Psoas muscle (tissue), 8 donors: ENCODE measurements around the gene CLDN4. TPM values are rescaled to one million over a fixed set of nuclear protein-coding genes. Genes with fewer than 3 reads are reported as not detected.
"Not testable (repeated sequence)": the region's sequence is repeated elsewhere in the genome, so short reads cannot be mapped to it uniquely, and the experiment has no call there.

Experiments
- ATAC-seq, 4 donors: fragments of 200-7000 bp; cut with Tn5 transposase; one replicate each; pipeline ENCODE4 v1.9.1; 2020; ENCODE audit warnings: moderate library complexity in 3 of 4, mild to moderate bottlenecking in 2 of 4
- DNase-seq, 2 donors: peaks; one replicate each; pipeline ENCODE4 v3.0.0-alpha.2; 2020
- H3K27ac ChIP-seq: fragments of 200-600 bp; one replicate; pipeline ENCODE4 v1.8.0; 2022
- H3K27me3 ChIP-seq, 3 donors: fragments of 200-600 bp in 1 of 3; one replicate each; pipeline versions ENCODE4 v1.6.1 to v1.8.0; 2013 to 2022; ENCODE audit warnings: low read length in 2 of 3, mild to moderate bottlenecking in 2 of 3, moderate library complexity in 1 of 3; ENCODE audit not compliant: insufficient read depth in 3 of 3
- H3K36me3 ChIP-seq, 2 donors: fragments of 200-600 bp in 1 of 2; one replicate each; pipeline versions ENCODE4 v1.6.1 to v1.8.0; 2013 to 2022; ENCODE audit warnings: low read depth in 1 of 2, mild to moderate bottlenecking in 1 of 2, moderate library complexity in 1 of 2; ENCODE audit not compliant: insufficient read depth in 1 of 2
- H3K4me1 ChIP-seq: fragments of 200-600 bp; one replicate; pipeline ENCODE4 v1.8.0; 2022
- H3K4me3 ChIP-seq: fragments of 200-600 bp; one replicate; pipeline ENCODE4 v1.8.0; 2022; ENCODE audit warnings: mild to moderate bottlenecking
- H3K9me3 ChIP-seq: fragments of 200-600 bp; one replicate; pipeline ENCODE4 v1.8.0; 2022
- WGBS, 3 donors: extraction: QIAGEN DNeasy Blood & Tissue Kit; methylation state at CpG; one replicate each; pipeline versions ENCODE4 v1.1.6 to v1.1.7; 2013; 5-methylcytosine and 5-hydroxymethylcytosine counted together
- intact Hi-C, 2 donors: fragments of 100-400 bp; cut with DNase I; formaldehyde crosslinking; loops; one replicate each; pipeline versions ENCODE4 v1.11.0 to v1.14.2; 2022
- long read RNA-seq, 2 donors: library from polyadenylated mRNA; unstranded; transcript quantifications; one replicate each; pipeline ENCODE4 v2.0.0, GENCODE V29; 2021
- polyA plus RNA-seq, 3 donors: library from polyadenylated mRNA; stranded (reverse); fragments of 200-250 nt; gene quantifications; one replicate each; pipeline ENCODE4 v1.2.3, GENCODE V29; 2013
- total RNA-seq, 4 donors: library from RNA; stranded (reverse); fragmentation: NEBNext Ultra II Directional in 2 of 4; extraction: Animal tissue kit (Norgen Biotek cat#: 25700) in 2 of 4; gene quantifications; one replicate each; pipeline versions ENCODE4 v1.2.1 to v1.2.4, GENCODE V29; 2021 to 2023
- TF ChIP-seq, protein P1 (sequence below): fragments of 200-600 bp; IDR thresholded peaks from one replicate; pipeline ENCODE4 v1.8.0; 2022; ENCODE audit warnings: antibody characterized with exemption
- donor health status: healthy with polysubstance abuse.
- donor health status: DM: no; HTN: no; CAD: no; lungs with moderate emphysema.
- donor health status: Bipolar disorder and iron deficiency.
- donor health status: healthy.
- donor health status: DM: yes; HTN: yes; CAD: no.
- donor health status: DM: no; HTN: no; CAD: no.
- donor health status: DM: no; HTN: no; CAD: no.
- donor health status: DM: yes; HTN: yes; CAD: no.

The CLDN4 gene, protein sequence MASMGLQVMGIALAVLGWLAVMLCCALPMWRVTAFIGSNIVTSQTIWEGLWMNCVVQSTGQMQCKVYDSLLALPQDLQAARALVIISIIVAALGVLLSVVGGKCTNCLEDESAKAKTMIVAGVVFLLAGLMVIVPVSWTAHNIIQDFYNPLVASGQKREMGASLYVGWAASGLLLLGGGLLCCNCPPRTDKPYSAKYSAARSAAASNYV
- total RNA-seq (under 1 TPM in 2 of 4 donors, not detected in 2; 0.15 to 0.16 TPM), polyA plus RNA-seq (under 1 TPM in 2 of 3 donors, not detected in 1; 0.10 to 0.16 TPM)
- long read RNA-seq, donor 1, result 0 reads
- long read RNA-seq, donor 2, result 0 reads

DNA sequence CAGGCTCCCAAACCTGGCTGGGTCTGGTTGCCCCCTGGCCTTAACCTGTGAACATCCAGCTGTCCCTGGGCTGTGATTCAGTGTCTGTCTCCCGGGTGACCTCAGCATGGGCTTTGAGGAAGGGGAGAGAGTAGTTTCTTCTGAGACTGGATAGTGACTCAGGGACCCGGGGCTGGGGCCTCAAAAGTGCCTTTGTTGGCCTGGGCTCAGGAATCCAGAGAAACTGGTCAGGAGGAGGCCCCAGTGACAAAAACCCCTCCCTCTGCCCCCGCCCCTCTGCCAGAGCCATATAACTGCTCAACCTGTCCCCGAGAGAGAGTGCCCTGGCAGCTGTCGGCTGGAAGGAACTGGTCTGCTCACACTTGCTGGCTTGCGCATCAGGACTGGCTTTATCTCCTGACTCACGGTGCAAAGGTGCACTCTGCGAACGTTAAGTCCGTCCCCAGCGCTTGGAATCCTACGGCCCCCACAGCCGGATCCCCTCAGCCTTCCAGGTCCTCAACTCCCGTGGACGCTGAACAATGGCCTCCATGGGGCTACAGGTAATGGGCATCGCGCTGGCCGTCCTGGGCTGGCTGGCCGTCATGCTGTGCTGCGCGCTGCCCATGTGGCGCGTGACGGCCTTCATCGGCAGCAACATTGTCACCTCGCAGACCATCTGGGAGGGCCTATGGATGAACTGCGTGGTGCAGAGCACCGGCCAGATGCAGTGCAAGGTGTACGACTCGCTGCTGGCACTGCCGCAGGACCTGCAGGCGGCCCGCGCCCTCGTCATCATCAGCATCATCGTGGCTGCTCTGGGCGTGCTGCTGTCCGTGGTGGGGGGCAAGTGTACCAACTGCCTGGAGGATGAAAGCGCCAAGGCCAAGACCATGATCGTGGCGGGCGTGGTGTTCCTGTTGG lies at the start of gene CLDN4:
Gene CLDN4, plus strand, starts transcription at position 316 of the 903 bp plus-strand sequence. Its CDS starts 206 bp downstream, at position 522.
- Histone ChIP-seq H3K4me1 (peaks cover 10% of the 10 kb centered on the region), H3K27ac (no peak within 1 kb of the TSS), H3K4me3 (no peak within 1 kb of the TSS), H3K36me3 (no peaks in the 10 kb centered on the region), H3K9me3 (no peaks in the 10 kb centered on the region), H3K27me3 (peaks cover 0 to 5% (median 2%) of the 10 kb centered on the region in 3 donors)
- ATAC-seq, result no peak
- DNase-seq, result no peak
- WGBS, 3 donors, result 70 to 71% (median 70%) methylated on average over 42 of the region's 42 CpGs
- TF ChIP-seq, protein P1, sequence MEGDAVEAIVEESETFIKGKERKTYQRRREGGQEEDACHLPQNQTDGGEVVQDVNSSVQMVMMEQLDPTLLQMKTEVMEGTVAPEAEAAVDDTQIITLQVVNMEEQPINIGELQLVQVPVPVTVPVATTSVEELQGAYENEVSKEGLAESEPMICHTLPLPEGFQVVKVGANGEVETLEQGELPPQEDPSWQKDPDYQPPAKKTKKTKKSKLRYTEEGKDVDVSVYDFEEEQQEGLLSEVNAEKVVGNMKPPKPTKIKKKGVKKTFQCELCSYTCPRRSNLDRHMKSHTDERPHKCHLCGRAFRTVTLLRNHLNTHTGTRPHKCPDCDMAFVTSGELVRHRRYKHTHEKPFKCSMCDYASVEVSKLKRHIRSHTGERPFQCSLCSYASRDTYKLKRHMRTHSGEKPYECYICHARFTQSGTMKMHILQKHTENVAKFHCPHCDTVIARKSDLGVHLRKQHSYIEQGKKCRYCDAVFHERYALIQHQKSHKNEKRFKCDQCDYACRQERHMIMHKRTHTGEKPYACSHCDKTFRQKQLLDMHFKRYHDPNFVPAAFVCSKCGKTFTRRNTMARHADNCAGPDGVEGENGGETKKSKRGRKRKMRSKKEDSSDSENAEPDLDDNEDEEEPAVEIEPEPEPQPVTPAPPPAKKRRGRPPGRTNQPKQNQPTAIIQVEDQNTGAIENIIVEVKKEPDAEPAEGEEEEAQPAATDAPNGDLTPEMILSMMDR, result no peak
- intact Hi-C loops, result no loop called here

DNA sequence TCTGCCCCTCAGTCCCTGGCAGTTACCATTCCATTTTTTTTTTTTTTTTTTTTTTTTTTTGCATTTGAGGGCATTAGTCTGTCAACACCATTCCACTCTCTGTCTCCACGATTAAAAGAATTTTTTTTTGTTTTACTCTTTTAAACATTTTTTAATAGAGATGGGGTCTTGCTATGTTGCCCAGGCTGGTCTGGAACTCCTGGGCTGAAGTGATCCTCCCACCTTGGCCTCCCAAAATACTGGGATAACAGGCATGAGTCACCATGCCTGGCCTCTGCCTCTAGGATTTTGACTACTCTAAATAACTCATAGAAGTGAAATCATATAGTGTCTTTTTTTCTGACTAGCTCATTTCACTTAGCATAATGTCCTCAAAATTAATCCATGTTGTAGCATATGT lies 44.2 kb upstream of the CLDN4 start:
- Histone ChIP-seq H3K9me3 (no peaks in the 10 kb centered on the region), H3K4me1 (no peaks in the 10 kb centered on the region), H3K4me3 (no peak overlapping the region), H3K36me3 (no peaks in the 10 kb centered on the region), H3K27ac (no peak overlapping the region), H3K27me3 (no peaks in the 10 kb centered on the region)
- TF ChIP-seq, protein P1, result no peak
- DNase-seq, result no peak
- 52 to 71% (median 63%) methylated on average over 1 of the region's 1 CpG for WGBS, 3 donors
- intact Hi-C loops, result no loop called here
- no peak for ATAC-seq

DNA sequence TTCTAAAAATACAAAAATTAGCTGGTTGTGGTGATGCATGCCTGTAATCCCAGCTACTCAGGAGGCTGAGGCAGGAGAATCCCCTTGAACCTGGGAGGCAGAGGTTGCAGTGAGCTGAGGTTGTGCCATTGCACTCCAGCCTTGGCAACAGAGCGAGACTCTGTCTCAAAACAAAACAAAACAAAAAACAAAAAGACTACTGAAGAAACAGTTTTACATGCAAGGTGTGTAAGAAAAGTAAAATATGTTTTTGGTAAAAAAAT lies 43.1 kb upstream of the CLDN4 start:
- WGBS, 3 donors, result 75 to 87% (median 82%) methylated on average over 1 of the region's 1 CpG

DNA sequence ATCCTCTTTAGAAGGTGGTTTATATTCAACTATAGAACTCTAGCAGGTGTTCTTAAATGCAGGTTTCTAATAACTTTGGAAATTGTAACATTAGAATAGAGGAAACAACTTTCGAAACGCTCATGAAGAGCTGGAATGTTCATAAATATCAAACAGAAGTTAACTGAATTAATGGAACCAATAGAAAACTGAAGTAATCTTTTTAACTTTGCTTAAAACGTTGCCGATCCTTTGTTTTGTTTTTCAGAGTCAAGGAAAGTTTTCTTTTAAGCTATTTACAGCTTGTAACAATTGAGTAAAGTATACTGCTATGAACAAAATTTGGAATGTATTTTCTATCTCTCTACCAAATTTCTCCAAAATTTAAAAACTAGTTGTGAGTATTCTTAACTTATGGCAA lies 41.7 kb upstream of the CLDN4 start:
- Histone ChIP-seq H3K4me1 (no peaks in the 10 kb centered on the region), H3K36me3 (no peaks in the 10 kb centered on the region), H3K9me3 (no peaks in the 10 kb centered on the region), H3K27me3 (peaks cover 0 to 1% (median 0%) of the 10 kb centered on the region in 3 donors), H3K4me3 (no peak overlapping the region), H3K27ac (no peak overlapping the region)
- intact Hi-C loops, result no loop called here
- TF ChIP-seq, protein P1, result no peak
- no peak for DNase-seq
- WGBS, 3 donors, result 81 to 83% (median 81%) methylated on average over 4 of the region's 4 CpGs
- ATAC-seq, result no peak

More for the DNA sequence above, 43.1 kb upstream of the CLDN4 start:
- H3K4me3 ChIP-seq, H3K36me3 ChIP-seq, DNase-seq, H3K27ac ChIP-seq, H3K27me3 ChIP-seq, intact Hi-C loops, H3K9me3 ChIP-seq, H3K4me1 ChIP-seq, ATAC-seq: not testable (repeated sequence)

DNA sequence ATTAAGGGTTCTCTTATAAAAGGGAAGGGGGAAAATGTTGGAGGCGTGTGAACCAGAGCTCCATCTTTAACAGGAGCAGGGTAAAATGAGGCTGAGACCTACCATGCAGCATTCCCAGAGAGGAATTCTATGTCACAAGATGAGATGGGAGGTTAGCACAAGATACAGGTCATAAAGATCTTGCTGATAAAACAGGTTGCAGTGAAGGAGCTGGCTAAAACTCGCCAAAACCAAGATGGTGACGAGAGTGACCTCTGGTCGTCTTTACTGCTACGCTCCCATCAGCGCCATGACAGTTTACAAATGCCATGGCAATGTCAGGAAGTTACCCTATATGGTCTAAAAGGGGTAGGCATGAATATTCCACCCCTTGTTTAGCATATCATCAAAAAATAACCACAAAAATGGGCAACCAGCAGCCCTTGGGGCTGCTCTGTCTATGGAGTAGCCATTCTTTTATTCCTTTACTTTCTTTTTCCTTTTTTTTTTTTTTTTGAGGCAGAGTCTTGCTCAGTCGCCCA lies 39.6 kb upstream of the CLDN4 start:
- DNase-seq, H3K4me3 ChIP-seq, H3K27ac ChIP-seq, ATAC-seq, H3K27me3 ChIP-seq, H3K9me3 ChIP-seq, intact Hi-C loops, H3K36me3 ChIP-seq, H3K4me1 ChIP-seq: not testable (repeated sequence)
- 86 to 93% (median 87%) methylated on average over 7 of the region's 7 CpGs for WGBS, 3 donors

DNA sequence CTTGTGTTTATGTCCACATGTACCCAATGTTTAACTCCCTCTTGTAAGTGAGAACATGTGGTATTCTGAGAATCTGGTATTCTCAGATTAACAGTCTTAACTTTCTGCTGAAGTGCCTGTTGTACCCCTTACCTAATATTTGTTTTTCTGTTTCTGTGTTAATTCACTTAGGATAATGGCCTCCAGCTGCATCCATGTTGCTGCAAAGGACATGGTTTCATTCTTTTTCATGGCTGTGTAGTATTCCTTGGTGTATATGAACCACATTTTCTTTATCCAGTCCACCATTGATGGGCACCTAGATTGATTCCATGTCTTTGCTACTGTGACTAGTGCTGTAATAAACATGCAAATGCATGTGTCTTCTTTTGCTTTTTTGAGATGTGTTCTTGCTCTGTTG lies 35.6 kb upstream of the CLDN4 start:
- intact Hi-C loops, H3K4me1 ChIP-seq, H3K27ac ChIP-seq, H3K36me3 ChIP-seq, ATAC-seq, H3K9me3 ChIP-seq, DNase-seq, H3K4me3 ChIP-seq, H3K27me3 ChIP-seq: not testable (repeated sequence)

DNA sequence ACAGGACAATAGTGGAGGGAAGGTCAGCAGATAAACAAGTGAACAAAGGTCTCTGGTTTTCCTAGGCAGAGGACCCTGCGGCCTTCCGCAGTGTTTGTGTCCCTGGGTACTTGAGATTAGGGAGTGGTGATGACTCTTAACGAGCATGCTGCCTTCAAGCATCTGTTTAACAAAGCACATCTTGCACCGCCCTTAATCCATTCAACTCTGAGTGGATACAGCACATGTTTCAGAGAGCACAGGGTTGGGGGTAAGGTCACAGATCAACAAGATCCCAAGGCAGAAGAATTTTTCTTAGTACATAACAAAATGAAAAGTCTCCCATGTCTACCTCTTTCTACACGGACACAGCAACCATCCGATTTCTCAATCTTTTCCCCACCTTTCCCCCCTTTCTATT lies 34.1 kb upstream of the CLDN4 start:
- ATAC-seq, intact Hi-C loops, H3K27me3 ChIP-seq, H3K4me3 ChIP-seq, H3K4me1 ChIP-seq, H3K36me3 ChIP-seq, DNase-seq, H3K9me3 ChIP-seq, H3K27ac ChIP-seq: not testable (repeated sequence)
- 60 to 72% (median 65%) methylated on average over 2 to 4 of the region's 6 CpGs for whole genome bisulfite sequencing, 3 donors

DNA sequence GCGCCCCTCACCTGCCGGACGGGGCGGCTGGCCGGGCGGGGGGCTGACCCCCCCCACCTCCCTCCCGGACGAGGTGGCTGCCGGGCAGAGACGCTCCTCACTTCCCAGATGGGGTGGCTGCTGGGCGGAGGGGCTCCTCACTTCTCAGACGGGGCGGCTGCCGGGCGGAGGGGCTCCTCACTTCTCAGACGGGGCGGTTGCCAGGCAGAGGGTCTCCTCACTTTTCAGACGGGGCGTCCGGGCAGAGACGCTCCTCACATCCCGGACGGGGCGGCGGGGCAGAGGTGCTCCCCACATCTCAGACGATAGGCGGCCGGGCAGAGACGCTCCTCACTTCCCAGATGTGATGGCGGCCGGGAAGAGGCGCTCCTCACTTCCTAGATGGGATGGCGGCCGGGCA lies 33.6 kb upstream of the CLDN4 start:
- intact Hi-C loops, H3K9me3 ChIP-seq, H3K4me3 ChIP-seq, H3K27me3 ChIP-seq, H3K4me1 ChIP-seq, H3K27ac ChIP-seq, H3K36me3 ChIP-seq, DNase-seq, ATAC-seq: not testable (repeated sequence)
- WGBS, 3 donors, result 96 to 97% (median 96%) methylated on average over 15 to 29 of the region's 34 CpGs
